ENCODE data around the gene NES.

The NES gene

GRCh38 chr1:156707417-156708217, 30.4 kb upstream of the NES start:
- Histone ChIP-seq H3K4me1 (ENCODE audit: control insufficient read depth, insufficient read depth, low read length) (peaks cover 12% of the 10 kb centered on the region), H3K36me3 (ENCODE audit: control insufficient read depth in 2 of 2, insufficient read depth in 1 of 2, low read length in 2 of 2) (no peaks in the 10 kb centered on the region), H3K4me3 (ENCODE audit: low read depth, low read length) (no peak overlapping the region), H3K27ac (ENCODE audit: extremely low read depth, low read depth, low read length) (no peak overlapping the region), H3K9me3 (ENCODE audit: control insufficient read depth, insufficient read depth, low read depth, low read length) (no peaks in the 10 kb centered on the region)
- TF ChIP-seq ZNF398 (tag by site-specific recombination; IDR thresholded peaks at IDR 0.05) (0 out of 2 replicates have a peak, but pooled peaks have one; percentile 18), WT1 (tag by site-specific recombination; IDR thresholded peaks at IDR 0.05) (peak; percentile 40; the same call in 1 of the 2 replicates), ZNF341 (tag by site-specific recombination; IDR thresholded peaks at IDR 0.05; ENCODE audit: low read depth) (0 out of 2 replicates have a peak, but pooled peaks have one; percentile 17), ZBTB26 (tag by site-specific recombination; optimal IDR thresholded peaks at IDR 0.05) (peak; percentile 9), PRDM10 (tag by site-specific recombination; IDR thresholded peaks at IDR 0.05) (peak; percentile 13; the same call in 1 of the 2 replicates), ZNF571 (tag by site-specific recombination; IDR thresholded peaks at IDR 0.05) (no peak), ZNF560 (tag by site-specific recombination; IDR thresholded peaks at IDR 0.05; ENCODE audit: borderline replicate concordance) (no peak), ZNF660 (tag by site-specific recombination; IDR thresholded peaks at IDR 0.05) (no peak), PATZ1 (tag by site-specific recombination; IDR thresholded peaks at IDR 0.05) (0 out of 2 replicates have a peak, but pooled peaks have one; percentile 22), KLF1 (tag by site-specific recombination; IDR thresholded peaks at IDR 0.05) (peak; percentile 80)
- ChIA-PET POLR2A (interaction anchor here (0.6 to 4.9 kb wide), 5 partner anchors 11 to 207 kb away, joined by 3 to 43 read pairs (median 4); partner anchors contain the start of gene MEF2D), CTCF (interaction anchor here (0.5 to 20.2 kb wide), 16 partner anchors 8 to 229 kb away, joined by 3 to 579 read pairs (median 8); no protein-coding TSS in a partner anchor)

- Histone ChIP-seq H3K9me3 (ENCODE audit: control insufficient read depth, insufficient read depth, low read depth, low read length) (no peaks in the 10 kb centered on the region), H3K36me3 (ENCODE audit: control insufficient read depth in 2 of 2, insufficient read depth in 1 of 2, low read length in 2 of 2) (no peaks in the 10 kb centered on the region), H3K4me3 (ENCODE audit: low read depth, low read length) (no peak overlapping the region), H3K4me1 (ENCODE audit: control insufficient read depth, insufficient read depth, low read length) (peaks cover 12% of the 10 kb centered on the region), H3K27ac (ENCODE audit: extremely low read depth, low read depth, low read length) (no peak overlapping the region; the same call in 1 of the 2 replicates)
- CTCF ChIA-PET, result interaction anchor here (0.5 to 20.2 kb wide), 25 partner anchors 9 to 230 kb away, joined by 3 to 579 read pairs (median 5); partner anchors contain the start of genes ISG20L2, MEF2D and METTL25B
- POLR2A ChIA-PET, result interaction anchor here (0.6 to 4.9 kb wide), 8 partner anchors 12 to 206 kb away, joined by 3 to 43 read pairs (median 4); partner anchors contain the start of genes HDGF, ISG20L2, MEF2D and METTL25B
- no peak for TF ChIP-seq ZBTB1 (tag by site-specific recombination; IDR thresholded peaks at IDR 0.05)
- TF ChIP-seq ZNF366 (tag by site-specific recombination; conservative IDR thresholded peaks at IDR 0.05), result peak; percentile 16
- TF ChIP-seq ZNF473 (tag by site-specific recombination; IDR thresholded peaks at IDR 0.05), result no peak
- TF ChIP-seq ZNF544 (tag by site-specific recombination; IDR thresholded peaks at IDR 0.05), result no peak
- TF ChIP-seq ZNF23 (tag by site-specific recombination; IDR thresholded peaks at IDR 0.05; ENCODE audit: borderline replicate concordance), result no peak
- 0 out of 2 replicates have a peak, but pooled peaks have one; percentile 1 for TF ChIP-seq ZNF341 (tag by site-specific recombination; IDR thresholded peaks at IDR 0.05; ENCODE audit: low read depth)
- TF ChIP-seq ZFP37 (tag by site-specific recombination; IDR thresholded peaks at IDR 0.05), result no peak
- TF ChIP-seq GLIS1 (tag by site-specific recombination; IDR thresholded peaks at IDR 0.05), result peak; percentile 74
- peak; percentile 2; the same call in 1 of the 2 replicates for TF ChIP-seq SP2 (tag by site-specific recombination; IDR thresholded peaks at IDR 0.05)
- peak; percentile 6; the same call in 1 of the 2 replicates for TF ChIP-seq ZBTB17 (tag by site-specific recombination; IDR thresholded peaks at IDR 0.05)
- no peak for TF ChIP-seq KLF9 (tag by site-specific recombination; IDR thresholded peaks at IDR 0.05; ENCODE audit: low read depth)
- TF ChIP-seq ZBTB26 (tag by site-specific recombination; optimal IDR thresholded peaks at IDR 0.05), result no peak
- TF ChIP-seq ZNF155 (tag by site-specific recombination; IDR thresholded peaks at IDR 0.05), result no peak
Measured at GRCh38 chr1:156706657-156707416, 29.6 kb upstream of the NES start.

Data from HEK293 (cell line).